ENCODE measurements around the gene CAMK1D. TPM values are rescaled to one million over a fixed set of nuclear protein-coding genes. Genes with fewer than 3 reads are reported as not detected.
"Not testable (repeated sequence)": the region's sequence is repeated elsewhere in the genome, so short reads cannot be mapped to it uniquely, and the experiment has no call there.

The CAMK1D gene
- total RNA-seq, 1 donor from 2014 or later, result 6.5 TPM

- no peaks in the 10 kb centered on the region for H3K9me3 Mint-ChIP-seq
- H3K4me1 Mint-ChIP-seq, result no peaks in the 10 kb centered on the region
- no peaks in the 10 kb centered on the region for H3K27me3 Mint-ChIP-seq (ENCODE audit: low read depth)
- H3K4me3 Mint-ChIP-seq, result no peak overlapping the region
- no peak overlapping the region for H3K27ac Mint-ChIP-seq (ENCODE audit: unreplicated experiment)
- DNase-seq (ENCODE audit: low read depth, low spot score), result no peak
- no peaks in the 10 kb centered on the region for H3K36me3 Mint-ChIP-seq (ENCODE audit: low read depth)
- no peak for TF ChIP-seq CTCF (conservative IDR thresholded peaks at IDR 0.05)
These were observed 142.7 kb downstream of the CAMK1D start for GRCh38 chr10:12492016-12492415.

DNA sequence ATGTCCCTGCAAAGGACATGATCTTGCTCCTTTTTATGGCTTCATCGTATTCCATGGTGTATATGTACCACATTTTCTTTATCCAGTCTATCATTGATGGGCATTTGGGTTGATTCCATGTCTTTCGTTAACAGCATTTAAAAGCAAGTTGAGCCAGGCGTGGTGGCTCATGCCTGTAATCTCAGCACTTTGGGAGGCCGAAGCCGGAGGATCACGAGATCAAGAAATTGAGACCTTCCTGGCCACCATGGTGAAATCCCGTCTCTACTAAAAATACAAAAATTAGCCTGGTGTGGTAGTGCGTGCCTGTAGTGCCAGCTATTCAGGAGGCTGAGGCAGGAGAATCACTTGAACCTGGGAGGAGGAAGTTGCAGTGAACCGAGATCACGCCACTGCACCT is 147.7 kb downstream of the CAMK1D start:
- H3K27me3 Mint-ChIP-seq (ENCODE audit: low read depth); H3K4me3 Mint-ChIP-seq; H3K27ac Mint-ChIP-seq (ENCODE audit: unreplicated experiment); DNase-seq (ENCODE audit: low read depth, low spot score); H3K36me3 Mint-ChIP-seq (ENCODE audit: low read depth); H3K9me3 Mint-ChIP-seq: not testable (repeated sequence)
- peaks cover 21% of the 10 kb centered on the region for H3K4me1 Mint-ChIP-seq

DNA sequence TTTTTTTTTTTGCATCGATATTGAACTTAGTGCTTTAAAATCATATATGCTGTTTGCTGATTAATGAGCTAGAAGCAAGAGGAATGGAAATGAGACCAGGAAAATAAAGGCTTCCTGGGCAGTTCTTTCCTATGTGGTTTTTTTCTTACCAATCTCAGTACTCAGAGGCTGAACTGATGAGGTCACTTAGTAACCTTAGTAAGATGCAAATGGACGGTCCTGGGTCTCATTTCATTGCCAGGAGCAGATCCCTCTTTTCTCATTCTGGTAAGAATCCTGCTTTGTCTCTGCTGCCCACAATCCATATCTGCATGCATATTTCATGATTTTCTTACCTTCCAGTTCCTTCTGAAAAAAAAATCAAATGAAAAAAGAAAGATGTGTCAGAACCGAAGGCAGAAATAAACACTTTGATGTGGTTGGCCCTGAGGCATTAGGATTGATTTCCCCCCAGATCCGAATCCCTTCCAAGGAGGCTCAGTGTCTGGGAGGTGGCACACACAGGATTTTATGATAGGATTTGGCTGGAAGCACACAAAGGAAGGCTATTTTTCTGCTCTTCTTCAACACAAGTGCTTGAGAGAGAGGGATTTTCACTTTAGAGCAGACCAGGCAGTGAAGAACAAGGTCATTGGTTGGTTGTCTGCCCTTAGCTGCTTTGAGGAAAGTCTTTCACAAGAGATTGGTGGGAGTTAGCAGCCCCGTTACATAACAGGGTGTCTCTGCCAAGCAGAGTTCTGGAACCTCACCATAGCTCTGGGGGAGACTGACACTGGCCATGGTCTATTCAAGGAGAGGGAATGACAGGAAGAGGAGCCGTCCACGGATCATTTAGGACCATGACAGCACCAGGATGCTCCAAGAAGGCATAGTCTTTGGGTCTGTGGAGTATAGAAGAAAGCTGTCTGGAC is 150.0 kb downstream of the CAMK1D start:
- no peak for DNase-seq (ENCODE audit: low read depth, low spot score)
- Mint-ChIP-seq H3K9me3 (peaks cover 4% of the 10 kb centered on the region), H3K4me3 (no peak overlapping the region), H3K27ac (ENCODE audit: unreplicated experiment) (no peak overlapping the region), H3K27me3 (ENCODE audit: low read depth) (no peaks in the 10 kb centered on the region), H3K36me3 (ENCODE audit: low read depth) (no peaks in the 10 kb centered on the region), H3K4me1 (peaks cover 26% of the 10 kb centered on the region)
- TF ChIP-seq CTCF (conservative IDR thresholded peaks at IDR 0.05), result no peak

GRCh38 chr10:12500381-12501303 is 151.3 kb downstream of the CAMK1D start:
- Mint-ChIP-seq H3K4me3 (no peak overlapping the region), H3K4me1 (peaks cover 26% of the 10 kb centered on the region), H3K36me3 (ENCODE audit: low read depth) (no peaks in the 10 kb centered on the region), H3K9me3 (peaks cover 4% of the 10 kb centered on the region), H3K27me3 (ENCODE audit: low read depth) (no peaks in the 10 kb centered on the region), H3K27ac (ENCODE audit: unreplicated experiment) (no peak overlapping the region)
- DNase-seq (ENCODE audit: low read depth, low spot score), result no peak
- no peak for TF ChIP-seq CTCF (conservative IDR thresholded peaks at IDR 0.05)

- H3K27ac Mint-ChIP-seq (ENCODE audit: unreplicated experiment), result peak overlapping the region; percentile 70
- peaks cover 26% of the 10 kb centered on the region for H3K4me1 Mint-ChIP-seq
These were observed 152.0 kb downstream of the CAMK1D start for GRCh38 chr10:12501324-12501723.

More at GRCh38 chr10:12501324-12501723, 152.0 kb downstream of the CAMK1D start:
- Mint-ChIP-seq H3K4me3 (no peak overlapping the region), H3K9me3 (peaks cover 4% of the 10 kb centered on the region), H3K27me3 (ENCODE audit: low read depth) (no peaks in the 10 kb centered on the region), H3K36me3 (ENCODE audit: low read depth) (no peaks in the 10 kb centered on the region)
- TF ChIP-seq CTCF (conservative IDR thresholded peaks at IDR 0.05), result no peak
- no peak for DNase-seq (ENCODE audit: low read depth, low spot score)

All from neural crest cell (in vitro differentiated cells).